HG02943 (cell line): Measurements from ENCODE around the gene ALDH3B2.
"Not testable (repeated sequence)": the region's sequence is repeated elsewhere in the genome, so short reads cannot be mapped to it uniquely, and the experiment has no call there.

Source experiments
- ATAC-seq: cut with Tn5 transposase; IDR thresholded peaks from one replicate; pipeline ENCODE4 v1.9.1; 2021; ENCODE audit warnings: mild to moderate bottlenecking, low read depth, moderate library complexity; ENCODE audit not compliant: unreplicated experiment

Gene ALDH3B2

GRCh38 chr11:67687986-67688385 is 13.6 kb upstream of the ALDH3B2 start:
- no peak for ATAC-seq

GRCh38 chr11:67685641-67686332 is 11.4 kb upstream of the ALDH3B2 start:
- ATAC-seq, result not testable (repeated sequence)

- ATAC-seq, result not testable (repeated sequence)
Measured at GRCh38 chr11:67682126-67683034, 8.0 kb upstream of the ALDH3B2 start.

GRCh38 chr11:67680696-67681470 is 6.5 kb upstream of the ALDH3B2 start:
- no peak for ATAC-seq

- ATAC-seq, result no peak
Measured at GRCh38 chr11:67675058-67675747, 780 bp upstream of the ALDH3B2 start.

GRCh38 chr11:67673902-67674301 is 521 bp downstream of the ALDH3B2 start:
- ATAC-seq, result no peak

GRCh38 chr11:67673358-67673757 is 1.1 kb downstream of the ALDH3B2 start:
- no peak for ATAC-seq

GRCh38 chr11:67671211-67671520 is 3.3 kb downstream of the ALDH3B2 start:
- no peak for ATAC-seq

GRCh38 chr11:67670316-67671210 is 3.9 kb downstream of the ALDH3B2 start:
- ATAC-seq, result no peak

GRCh38 chr11:67668192-67668551 is 6.3 kb downstream of the ALDH3B2 start:
- ATAC-seq, result no peak

- no peak for ATAC-seq
Measured at GRCh38 chr11:67667490-67668191, 6.8 kb downstream of the ALDH3B2 start.

GRCh38 chr11:67666676-67667489 is 7.5 kb downstream of the ALDH3B2 start:
- ATAC-seq, result no peak

GRCh38 chr11:67666303-67666645 is 8.1 kb downstream of the ALDH3B2 start:
- ATAC-seq, result no peak

- ATAC-seq, result no peak
Measured at GRCh38 chr11:67665541-67666302, 8.7 kb downstream of the ALDH3B2 start.

GRCh38 chr11:67664696-67665540 is 9.5 kb downstream of the ALDH3B2 start:
- ATAC-seq, result no peak

GRCh38 chr11:67664213-67664585 is 10.2 kb downstream of the ALDH3B2 start:
- ATAC-seq, result no peak
